ENCODE measurements around the gene NAP1L1.
"Not testable (repeated sequence)": the region's sequence is repeated elsewhere in the genome, so short reads cannot be mapped to it uniquely, and the experiment has no call there.

NAP1L1 gene

GRCh38 chr12:76020281-76020680 lies 64.2 kb downstream of the NAP1L1 start:
- no peak for DNase-seq

DNA sequence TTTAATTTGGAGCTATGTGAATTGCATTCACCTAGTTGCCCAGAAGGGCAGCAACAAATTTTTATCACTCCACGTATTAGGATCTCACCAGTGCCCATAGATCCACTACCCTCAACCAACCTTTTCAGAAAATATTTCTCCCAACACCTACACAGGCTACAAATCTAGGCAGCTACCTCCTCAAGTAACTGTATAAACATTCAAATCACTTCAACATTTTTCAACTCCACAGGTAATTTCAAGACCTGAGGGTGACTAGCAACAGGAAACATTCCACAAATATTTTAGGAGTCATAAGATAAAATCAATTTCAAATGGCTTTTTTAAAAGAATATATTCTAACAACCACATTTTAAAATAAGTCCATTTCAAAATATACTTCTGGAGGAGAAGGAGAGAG lies 65.8 kb downstream of the NAP1L1 start:
- DNase-seq = no peak

DNA sequence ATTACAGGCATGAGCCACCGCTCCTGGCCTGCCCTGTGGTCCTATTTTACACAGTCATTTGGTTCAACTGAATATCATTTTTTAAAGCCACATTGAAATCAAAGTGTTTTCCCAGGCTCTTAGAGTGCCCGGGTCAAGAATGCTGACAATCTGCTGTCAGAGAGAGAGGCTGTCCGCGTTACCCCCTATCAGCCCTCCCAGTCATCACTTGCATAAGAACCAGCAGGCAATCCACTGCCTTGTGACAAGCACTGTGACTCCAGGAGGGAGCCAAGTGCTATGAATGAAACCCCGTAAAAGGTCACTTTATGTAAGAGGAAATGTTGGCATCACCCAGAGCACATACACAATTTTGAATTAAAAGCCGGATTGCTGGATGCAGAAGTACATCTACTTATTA lies 66.4 kb downstream of the NAP1L1 start:
- DNase-seq = no peak

DNA sequence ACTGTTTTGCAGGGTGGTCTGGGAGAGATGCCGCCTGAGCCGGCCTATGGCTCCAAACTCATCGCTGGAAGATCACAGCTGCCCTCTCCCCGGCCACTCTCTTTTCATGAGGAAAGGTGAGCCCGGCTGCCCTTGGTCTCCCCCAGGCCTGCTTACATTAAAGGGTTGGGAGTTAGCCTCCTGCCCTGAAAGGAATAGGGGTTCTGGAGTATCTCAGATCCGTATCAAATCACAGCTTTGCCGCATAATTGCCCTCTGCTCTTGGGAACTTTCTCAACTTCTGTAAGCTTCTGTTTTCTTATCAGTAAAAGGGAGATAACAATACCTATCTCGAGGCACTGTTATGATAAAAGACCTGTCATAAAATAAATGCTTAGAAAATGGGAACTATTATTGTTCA lies 70.5 kb downstream of the NAP1L1 start:
- DNase-seq = no peak

GRCh38 chr12:76013603-76014002 lies 70.9 kb downstream of the NAP1L1 start:
- no peak for DNase-seq

DNA sequence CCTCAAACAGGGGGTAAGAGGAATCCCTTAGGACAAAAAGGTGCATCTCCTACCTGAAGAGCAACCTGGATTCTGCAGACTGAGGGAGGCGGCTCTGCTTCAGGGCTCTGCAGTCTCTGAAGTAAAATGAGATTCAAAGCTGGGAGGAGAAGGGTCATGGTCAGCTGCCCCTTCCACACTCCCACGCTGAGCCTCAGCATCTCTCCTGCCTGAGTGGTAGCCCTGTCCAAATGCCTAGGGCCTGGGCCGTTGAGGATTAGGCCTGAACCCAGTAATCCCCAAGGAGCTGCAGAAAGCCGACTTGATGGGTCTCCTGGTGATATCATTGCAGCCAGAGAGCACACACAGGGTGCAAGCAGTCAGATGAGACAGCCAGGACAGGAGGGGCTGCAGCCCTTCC lies 71.8 kb downstream of the NAP1L1 start:
- DNase-seq = no peak

DNA sequence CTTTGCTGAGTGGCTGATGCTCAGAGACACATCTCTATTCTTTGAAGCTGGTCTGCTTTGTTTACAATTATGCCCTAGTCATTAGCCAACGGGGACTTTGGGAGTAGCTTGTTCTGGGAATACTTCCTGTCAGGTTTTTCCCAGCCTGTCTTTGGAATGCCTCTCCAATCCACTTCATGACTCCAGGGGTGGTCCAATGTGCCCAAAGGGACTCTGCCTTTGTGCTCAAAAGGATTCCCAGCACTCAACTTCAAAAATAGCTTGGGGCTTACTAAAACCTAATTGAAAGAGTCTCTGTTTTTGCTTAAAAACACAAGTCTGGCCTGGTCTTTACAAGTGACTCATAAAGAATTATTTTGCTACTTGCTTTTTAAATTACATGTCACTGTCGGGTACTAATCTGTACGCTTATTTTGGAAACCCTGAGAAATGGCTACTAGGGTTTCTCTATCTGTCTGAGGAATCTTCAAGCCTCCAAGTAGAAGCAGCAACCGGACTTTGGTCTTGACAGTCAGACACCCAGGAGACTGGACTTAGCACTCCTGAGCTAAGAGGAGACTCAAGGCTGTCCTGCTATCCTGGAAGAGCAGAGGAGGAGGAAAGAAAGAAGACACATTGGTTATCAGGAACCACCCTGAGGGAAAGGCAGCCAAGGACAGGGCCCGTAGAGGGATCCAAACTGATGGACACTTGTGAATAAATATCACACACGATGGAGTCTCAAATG lies 73.6 kb downstream of the NAP1L1 start:
- DNase-seq = no peak

DNA sequence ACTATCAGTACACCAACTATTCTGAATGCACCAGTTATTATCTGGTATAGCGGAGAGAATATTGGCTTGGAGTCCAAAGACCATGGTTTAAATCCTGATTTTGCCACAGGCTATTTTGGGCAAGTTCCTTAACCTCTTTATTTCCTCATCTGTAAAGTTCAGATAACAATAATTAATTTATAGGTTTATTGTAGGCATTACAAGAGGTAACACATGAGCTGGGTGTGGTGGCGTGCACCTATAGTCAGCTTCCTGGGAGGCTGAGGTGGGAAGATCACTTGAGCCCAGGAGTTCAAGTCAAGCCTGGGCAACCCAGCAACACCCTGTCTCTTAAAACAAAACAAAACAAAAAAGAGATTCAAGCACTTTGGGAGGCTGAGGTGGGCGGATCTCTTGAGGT lies 76.1 kb downstream of the NAP1L1 start:
- DNase-seq = no peak

- DNase-seq = no peak
Measured at GRCh38 chr12:76007640-76008039, 76.8 kb downstream of the NAP1L1 start.

DNA sequence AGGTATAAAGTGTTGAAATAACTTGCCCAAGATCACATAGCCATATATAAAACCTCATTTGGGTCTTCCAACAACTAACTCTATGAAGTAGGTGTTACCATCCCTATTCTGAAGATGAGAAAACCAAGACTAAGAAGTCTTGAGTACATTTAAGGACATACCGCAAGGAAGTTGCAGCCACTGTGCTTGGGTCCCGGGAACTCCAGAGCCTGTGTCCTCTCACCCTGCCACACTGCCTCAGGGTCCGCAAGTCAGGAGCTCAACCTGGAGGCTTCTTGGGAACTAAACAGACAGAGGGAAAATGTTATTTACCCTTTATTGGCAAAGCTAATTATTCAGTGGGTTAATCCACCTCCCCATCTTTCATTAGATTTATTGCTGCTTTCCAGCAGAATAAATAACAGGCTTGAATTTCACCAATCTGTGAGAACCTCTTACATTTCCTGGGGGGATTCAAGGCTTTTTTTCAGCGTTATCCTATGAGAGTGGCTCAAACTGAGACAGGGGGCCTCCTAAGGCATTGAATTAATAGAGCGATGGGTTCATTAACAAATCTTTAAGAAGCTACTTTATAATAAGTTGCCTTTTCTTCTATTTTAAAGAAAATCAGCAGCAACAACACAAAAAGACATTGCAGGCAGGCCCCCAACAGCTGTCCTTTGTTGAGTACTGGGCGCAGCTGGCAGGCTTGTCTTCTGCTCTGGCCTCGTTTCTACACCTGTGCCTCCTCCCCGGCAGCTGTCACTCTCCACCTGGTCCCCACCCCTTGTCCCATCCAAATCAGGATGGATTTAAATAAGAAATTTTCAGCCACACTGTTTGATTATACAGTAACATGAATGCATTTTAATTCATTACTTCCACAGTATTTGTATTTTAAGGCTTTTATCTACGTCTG lies 78.2 kb downstream of the NAP1L1 start:
- DNase-seq = no peak

DNA sequence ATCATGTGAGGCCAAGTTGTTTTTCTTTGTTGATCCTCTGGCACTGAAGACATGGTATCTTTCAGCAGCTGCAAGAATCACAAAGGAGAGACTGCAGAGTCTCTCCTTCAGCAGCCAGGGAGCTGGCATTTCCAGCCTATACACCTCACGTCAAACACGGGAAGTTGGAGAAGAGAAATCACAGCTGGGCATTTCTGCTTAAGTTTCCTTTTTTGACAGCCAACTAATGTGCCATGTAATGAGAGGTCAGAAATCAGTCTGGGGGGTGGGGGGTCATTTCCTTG lies 81.2 kb downstream of the NAP1L1 start:
- DNase-seq = no peak

GRCh38 chr12:76002598-76003354 lies 81.7 kb downstream of the NAP1L1 start:
- no peak for DNase-seq

DNA sequence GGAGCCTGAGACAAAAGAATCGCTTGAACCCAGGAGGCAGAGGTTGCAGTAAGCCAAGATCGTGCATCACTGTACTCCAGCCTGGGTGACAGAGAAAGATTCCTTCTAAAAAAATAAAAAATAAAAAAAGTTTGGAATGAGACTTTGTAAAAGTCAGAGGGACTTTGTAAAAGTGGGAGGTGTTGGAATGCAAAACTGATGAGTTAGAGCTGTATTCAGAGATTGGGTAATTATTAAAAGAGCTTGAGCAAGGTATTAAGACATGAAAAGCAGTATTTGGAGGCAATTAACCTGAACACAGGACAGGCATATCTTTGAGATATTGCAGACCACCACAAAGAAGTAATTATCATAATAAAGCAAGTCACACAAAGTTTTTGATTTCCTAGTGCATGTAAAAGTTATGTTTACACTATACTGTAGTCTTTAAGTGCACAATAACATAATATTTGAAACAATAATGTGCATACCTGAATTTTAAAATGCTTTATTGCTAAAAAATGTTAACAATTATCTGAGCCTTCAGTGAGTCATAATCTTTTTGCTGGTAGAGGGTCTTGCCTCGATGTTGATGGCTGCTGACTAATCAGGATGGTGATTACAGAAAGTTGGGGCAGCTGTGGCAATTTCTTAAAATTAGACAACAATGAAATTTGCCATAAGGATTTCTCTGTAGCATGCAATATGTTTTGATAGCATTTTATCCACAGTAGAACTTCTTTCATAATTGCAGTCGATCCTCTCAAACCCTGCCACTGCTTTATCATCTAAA lies 86.0 kb downstream of the NAP1L1 start:
- no peak for DNase-seq

DNA sequence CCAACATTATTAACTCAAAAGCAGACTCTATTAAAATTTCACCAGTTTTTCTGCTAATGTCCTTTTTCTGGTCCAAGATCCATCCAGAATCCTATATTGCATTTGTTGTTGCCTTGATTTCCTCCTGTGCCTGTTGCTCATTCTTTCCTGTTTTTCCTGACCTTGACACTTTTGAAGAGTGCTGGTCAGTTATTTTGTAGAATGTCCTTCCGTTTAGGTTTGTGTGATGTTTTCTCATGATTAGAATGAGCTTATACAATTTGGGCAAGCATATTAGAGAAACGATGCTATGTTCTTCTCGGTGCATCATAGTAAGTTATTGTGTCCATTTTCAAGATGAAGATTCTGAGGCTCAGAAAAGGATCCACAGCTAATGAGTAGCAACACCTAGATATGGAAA lies 86.8 kb downstream of the NAP1L1 start:
- no peak for DNase-seq

- DNase-seq = no peak
Measured at GRCh38 chr12:75996861-75997447, 87.5 kb downstream of the NAP1L1 start.

DNA sequence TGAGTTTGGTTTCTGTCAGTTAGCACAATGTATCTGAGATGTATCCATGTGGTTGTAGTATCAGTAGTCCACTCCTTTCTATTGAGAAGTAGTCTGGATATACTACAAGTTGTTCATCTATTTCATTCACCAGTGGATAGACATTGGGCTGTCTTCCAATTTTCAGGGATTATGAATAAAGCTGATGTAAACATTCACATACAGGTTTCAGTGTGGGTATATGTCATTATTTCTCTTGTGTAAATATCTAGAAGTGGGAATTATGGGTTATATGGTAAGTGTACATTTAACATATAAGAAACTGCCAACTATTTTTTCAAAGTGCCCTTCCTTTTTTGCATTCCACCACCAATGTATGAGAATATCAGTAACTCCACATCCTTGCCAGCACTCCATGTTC lies 88.8 kb downstream of the NAP1L1 start:
- DNase-seq = no peak

DNA sequence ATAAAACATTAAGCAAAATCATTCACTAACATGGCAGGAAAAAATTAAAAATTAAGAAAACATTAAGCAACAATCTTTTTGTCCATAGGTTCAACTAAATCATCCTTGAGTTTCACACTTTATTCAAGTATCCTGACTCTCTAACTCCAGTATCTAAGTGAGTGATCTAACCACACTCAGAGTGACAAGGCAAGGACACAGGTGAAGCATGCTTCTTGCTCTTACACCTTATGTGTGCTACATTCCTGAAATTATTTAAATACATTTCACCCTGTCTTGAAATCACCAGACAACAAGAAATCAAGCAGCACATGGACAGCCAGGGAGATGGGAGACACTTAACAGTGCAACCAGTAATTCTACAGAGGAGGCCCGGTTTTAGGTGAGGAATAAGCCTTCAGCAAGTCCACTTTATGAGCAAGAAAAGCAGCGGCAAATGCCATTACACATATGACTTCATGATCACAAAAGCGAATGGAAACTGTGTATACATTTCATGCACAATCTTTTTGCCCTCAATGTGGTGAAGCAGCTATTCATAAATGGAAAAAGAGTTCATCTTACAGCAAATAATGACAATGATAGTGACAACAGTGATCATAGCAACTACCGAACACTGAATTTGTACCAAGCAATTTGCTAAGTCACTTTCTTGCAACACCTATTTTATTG lies 90.3 kb downstream of the NAP1L1 start:
- no peak for DNase-seq

- no peak for DNase-seq
Measured at GRCh38 chr12:75991753-75992152, 92.7 kb downstream of the NAP1L1 start.

- DNase-seq = no peak
Measured at GRCh38 chr12:75990189-75990912, 94.1 kb downstream of the NAP1L1 start.

GRCh38 chr12:75987709-75988108 lies 96.8 kb downstream of the NAP1L1 start:
- DNase-seq = not testable (repeated sequence)

Data from cerebellar nuclear complex (tissue), 1 donor.